Activated CD8-positive, alpha-beta memory T cell treated with anti-CD3 and anti-CD28 coated beads for 48 hours (primary cell): ENCODE measurements around the gene GABARAPL1.
"Not testable (repeated sequence)": the region's sequence is repeated elsewhere in the genome, so short reads cannot be mapped to it uniquely, and the experiment has no call there.

Source experiments
- DNase-seq, 3 experiments: peaks; one replicate each; pipeline ENCODE4 v3.0.0-alpha.2; 2020; ENCODE audit warnings: low read depth in 2 of 3, low spot score in 2 of 3

Gene GABARAPL1

GRCh38 chr12:10212739-10213131, at the start of gene GABARAPL1:
Gene GABARAPL1, plus strand, starts transcription at chr12:10212877. Its CDS starts 253 bp downstream, at chr12:10213130.
- DNase-seq: peak; percentile 57 to 62 (median 58)

- DNase-seq: no peak
These were observed 49.6 kb upstream of the GABARAPL1 start for GRCh38 chr12:10163084-10163483.

GRCh38 chr12:10165421-10165820, 47.3 kb upstream of the GABARAPL1 start:
- DNase-seq: no peak

- no peak for DNase-seq
These were observed 45.1 kb upstream of the GABARAPL1 start for GRCh38 chr12:10167599-10167998.

GRCh38 chr12:10169104-10169503, 43.6 kb upstream of the GABARAPL1 start:
- DNase-seq: no peak

GRCh38 chr12:10170216-10170615, 42.5 kb upstream of the GABARAPL1 start:
- no peak for DNase-seq

GRCh38 chr12:10171973-10172728, 40.5 kb upstream of the GABARAPL1 start, which contains the start of gene OLR1:
Gene OLR1, minus strand, starts transcription at chr12:10172132. Its CDS starts 55 bp downstream, at chr12:10172077.
- no peak for DNase-seq

- DNase-seq: no peak
These were observed 37.6 kb upstream of the GABARAPL1 start for GRCh38 chr12:10174986-10175614.

- DNase-seq: no peak
These were observed 36.6 kb upstream of the GABARAPL1 start for GRCh38 chr12:10175846-10176636.

- DNase-seq: no peak
These were observed 33.9 kb upstream of the GABARAPL1 start, which contains the start of gene TMEM52B for GRCh38 chr12:10178821-10179220. Gene TMEM52B, plus strand, starts transcription at chr12:10179032. Its CDS starts 543 bp downstream, at chr12:10179575.

GRCh38 chr12:10179776-10180181, 32.9 kb upstream of the GABARAPL1 start:
- no peak for DNase-seq

GRCh38 chr12:10182354-10183049, 30.2 kb upstream of the GABARAPL1 start:
- no peak for DNase-seq

- DNase-seq: no peak
These were observed 28.3 kb upstream of the GABARAPL1 start for GRCh38 chr12:10184261-10184843.

GRCh38 chr12:10186299-10186698, 26.4 kb upstream of the GABARAPL1 start:
- DNase-seq: no peak

- DNase-seq: not testable (repeated sequence)
These were observed 25.7 kb upstream of the GABARAPL1 start for GRCh38 chr12:10186958-10187357.

- DNase-seq: no peak
These were observed 23.0 kb upstream of the GABARAPL1 start for GRCh38 chr12:10189653-10190052.

GRCh38 chr12:10190558-10191388, 21.9 kb upstream of the GABARAPL1 start:
- DNase-seq: peak in 1 of 3 experiments; percentile 11

- DNase-seq: no peak
These were observed 20.8 kb upstream of the GABARAPL1 start for GRCh38 chr12:10191865-10192264.

GRCh38 chr12:10194160-10194670, 18.5 kb upstream of the GABARAPL1 start:
- no peak for DNase-seq
